Loucy (cell line): ENCODE measurements around the gene MACO1.

Source experiments
- H2AFZ ChIP-seq: fragments of 200-600 bp; sonication (generic); 2 replicates; pipeline ENCODE4 v1.6.0; 2016; ENCODE audit warnings: antibody characterized with exemption, mild to moderate bottlenecking, low read length, moderate library complexity
- H3F3A ChIP-seq: fragments of 200-600 bp; 2 replicates; pipeline ENCODE4 v1.6.0; 2016; ENCODE audit warnings: antibody characterized with exemption, low read depth, mild to moderate bottlenecking
- H3K27me3 ChIP-seq: fragments of 200-600 bp; sonication (generic); 2 replicates; pipeline ENCODE4 v1.6.1; 2014; ENCODE audit warnings: low read length, mild to moderate bottlenecking; ENCODE audit not compliant: insufficient read depth, poor library complexity, severe bottlenecking
- H3K36me3 ChIP-seq: fragments of 200-600 bp; sonication (generic); 2 replicates; pipeline ENCODE4 v1.6.1; 2016; ENCODE audit warnings: low read length; ENCODE audit not compliant: insufficient read depth
- H3K4me1 ChIP-seq: fragments of 200-600 bp; sonication (generic); 2 replicates; pipeline ENCODE4 v1.5.1; 2014; ENCODE audit warnings: low read length, mild to moderate bottlenecking; ENCODE audit not compliant: insufficient read depth, poor library complexity, severe bottlenecking
- H3K4me2 ChIP-seq: fragments of 200-600 bp; sonication (generic); 2 replicates; pipeline ENCODE4 v1.6.0; 2014; ENCODE audit warnings: antibody characterized with exemption, low read length, low read depth, mild to moderate bottlenecking; ENCODE audit not compliant: poor library complexity, severe bottlenecking
- H3K4me3 ChIP-seq: fragments of 200-600 bp; sonication (generic); 2 replicates; pipeline ENCODE4 v1.5.1; 2014; ENCODE audit warnings: low read length, mild to moderate bottlenecking, mixed read lengths; ENCODE audit not compliant: poor library complexity, severe bottlenecking
- H3K79me2 ChIP-seq: fragments of 200-600 bp; sonication (generic); 2 replicates; pipeline ENCODE4 v1.6.1; 2014; ENCODE audit warnings: low read length; ENCODE audit not compliant: insufficient read depth
- H3K9ac ChIP-seq: fragments of 200-600 bp; sonication (generic); 2 replicates; pipeline ENCODE4 v1.6.0; 2014; ENCODE audit warnings: mild to moderate bottlenecking, low read depth, low read length, moderate library complexity; ENCODE audit not compliant: poor library complexity, severe bottlenecking
- H3K9me2 ChIP-seq: fragments of 200-600 bp; sonication (generic); replicated peaks from 2 replicates; pipeline ENCODE4 v1.6.1; 2016; ENCODE audit warnings: low read depth, low read length, mixed read lengths
- H3K9me3 ChIP-seq: fragments of 200-600 bp; sonication (generic); 2 replicates; pipeline ENCODE4 v1.6.1; 2014; ENCODE audit warnings: mild to moderate bottlenecking, antibody characterized with exemption, low read length, low read depth; ENCODE audit not compliant: insufficient read depth
- H4K20me1 ChIP-seq: fragments of 200-600 bp; sonication (generic); 2 replicates; pipeline ENCODE4 v1.6.0; 2014; ENCODE audit warnings: antibody characterized with exemption, low read length, mild to moderate bottlenecking; ENCODE audit not compliant: insufficient read depth, poor library complexity, severe bottlenecking
- EZH2phosphoT487 ChIP-seq: fragments of 200-600 bp; IDR thresholded peaks from 2 replicates; pipeline ENCODE4 v1.6.1; 2018; ENCODE audit warnings: antibody characterized with exemption, mild to moderate bottlenecking, moderate library complexity, borderline replicate concordance
- TF ChIP-seq, protein P1 (sequence below): fragments of 200-600 bp; sonication (generic); conservative IDR thresholded peaks from 2 replicates; pipeline ENCODE4 v1.5.1; 2014; ENCODE audit warnings: mild to moderate bottlenecking, antibody characterized with exemption, low read length

MACO1 gene

DNA sequence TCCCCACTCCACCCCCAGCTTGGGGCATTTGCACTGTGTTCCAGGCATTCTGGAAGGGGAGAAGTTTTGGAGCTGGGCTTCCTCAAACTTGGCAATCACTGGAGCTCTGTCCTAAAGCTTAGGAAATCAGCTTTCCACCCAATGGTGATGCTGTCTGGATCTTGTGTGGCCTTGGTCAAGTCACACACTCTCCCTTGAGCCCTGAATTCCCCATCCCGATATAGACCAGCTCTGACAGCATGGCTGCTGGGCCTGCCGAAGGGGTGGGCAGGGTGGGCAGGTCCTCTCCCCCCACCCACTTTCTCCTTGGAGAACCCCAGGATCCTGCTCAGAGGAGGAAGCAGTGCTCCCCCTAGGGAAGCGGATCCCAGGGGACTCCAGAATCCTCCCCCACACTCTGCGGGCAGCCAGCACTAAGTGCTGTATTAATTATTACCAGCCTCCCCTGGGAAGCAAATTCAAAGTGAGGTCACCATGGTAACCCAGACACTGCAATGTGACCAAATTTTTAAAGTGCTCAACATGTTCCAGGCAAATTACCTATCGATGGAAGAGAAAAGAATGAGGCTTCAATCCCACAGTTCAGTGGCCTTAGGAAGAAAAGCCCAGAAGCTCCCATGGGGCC is 91.4 kb downstream of the MACO1 start:
- Histone ChIP-seq H3K4me3 (no peak overlapping the region), H3K9ac (no peak overlapping the region), H3K9me2 (no peaks in the 10 kb centered on the region), H3K27me3 (no peaks in the 10 kb centered on the region), H3K36me3 (no peaks in the 10 kb centered on the region), H3K4me2 (no peak overlapping the region), H4K20me1 (no peaks in the 10 kb centered on the region), H3K9me3 (no peaks in the 10 kb centered on the region), H3K79me2 (no peaks in the 10 kb centered on the region), H2AFZ (no peak overlapping the region), H3F3A (no peaks in the 10 kb centered on the region), H3K4me1 (no peaks in the 10 kb centered on the region)
- TF ChIP-seq, protein P1, sequence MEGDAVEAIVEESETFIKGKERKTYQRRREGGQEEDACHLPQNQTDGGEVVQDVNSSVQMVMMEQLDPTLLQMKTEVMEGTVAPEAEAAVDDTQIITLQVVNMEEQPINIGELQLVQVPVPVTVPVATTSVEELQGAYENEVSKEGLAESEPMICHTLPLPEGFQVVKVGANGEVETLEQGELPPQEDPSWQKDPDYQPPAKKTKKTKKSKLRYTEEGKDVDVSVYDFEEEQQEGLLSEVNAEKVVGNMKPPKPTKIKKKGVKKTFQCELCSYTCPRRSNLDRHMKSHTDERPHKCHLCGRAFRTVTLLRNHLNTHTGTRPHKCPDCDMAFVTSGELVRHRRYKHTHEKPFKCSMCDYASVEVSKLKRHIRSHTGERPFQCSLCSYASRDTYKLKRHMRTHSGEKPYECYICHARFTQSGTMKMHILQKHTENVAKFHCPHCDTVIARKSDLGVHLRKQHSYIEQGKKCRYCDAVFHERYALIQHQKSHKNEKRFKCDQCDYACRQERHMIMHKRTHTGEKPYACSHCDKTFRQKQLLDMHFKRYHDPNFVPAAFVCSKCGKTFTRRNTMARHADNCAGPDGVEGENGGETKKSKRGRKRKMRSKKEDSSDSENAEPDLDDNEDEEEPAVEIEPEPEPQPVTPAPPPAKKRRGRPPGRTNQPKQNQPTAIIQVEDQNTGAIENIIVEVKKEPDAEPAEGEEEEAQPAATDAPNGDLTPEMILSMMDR: no peak
- TF ChIP-seq EZH2phosphoT487: no peak

DNA sequence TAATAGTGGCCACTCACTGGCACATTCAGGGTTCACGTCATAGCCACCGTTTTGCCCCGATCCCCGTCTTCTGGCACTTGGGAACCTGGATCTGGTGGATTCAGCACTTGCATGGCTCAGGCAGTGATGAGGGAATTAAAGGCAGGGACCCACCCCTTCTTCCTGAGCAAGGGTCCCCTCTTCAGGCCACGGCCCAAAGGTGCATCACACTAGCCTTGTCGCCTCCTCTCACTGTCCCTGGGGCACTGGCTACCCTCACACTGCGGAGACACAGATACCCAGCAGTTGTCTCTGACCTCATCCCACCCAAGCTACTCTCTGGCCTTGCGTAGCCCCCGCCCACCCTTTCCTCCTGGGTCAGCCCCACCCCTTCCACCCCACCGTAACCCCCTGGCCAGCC is 92.8 kb downstream of the MACO1 start:
- no peak overlapping the region for H3K4me2 ChIP-seq
- H4K20me1 ChIP-seq: no peaks in the 10 kb centered on the region
- H3K4me1 ChIP-seq: no peaks in the 10 kb centered on the region
- no peaks in the 10 kb centered on the region for H3F3A ChIP-seq
- TF ChIP-seq, protein P1: peak; percentile 68
- TF ChIP-seq EZH2phosphoT487: no peak
- H3K9me2 ChIP-seq: no peaks in the 10 kb centered on the region
- H3K79me2 ChIP-seq: no peaks in the 10 kb centered on the region
- no peak overlapping the region for H3K4me3 ChIP-seq
- no peaks in the 10 kb centered on the region for H3K27me3 ChIP-seq
- H3K36me3 ChIP-seq: no peaks in the 10 kb centered on the region
- no peaks in the 10 kb centered on the region for H3K9me3 ChIP-seq
- no peak overlapping the region for H2AFZ ChIP-seq
- no peak overlapping the region for H3K9ac ChIP-seq

GRCh38 chr1:25524568-25525360 is 94.1 kb downstream of the MACO1 start:
- Histone ChIP-seq H3K27me3 (no peaks in the 10 kb centered on the region), H3K4me2 (no peak overlapping the region), H4K20me1 (no peaks in the 10 kb centered on the region), H3K79me2 (no peaks in the 10 kb centered on the region), H3K9me3 (no peaks in the 10 kb centered on the region), H2AFZ (no peak overlapping the region), H3K4me1 (no peaks in the 10 kb centered on the region), H3K9ac (no peak overlapping the region), H3F3A (no peaks in the 10 kb centered on the region), H3K36me3 (no peaks in the 10 kb centered on the region), H3K4me3 (no peak overlapping the region), H3K9me2 (no peaks in the 10 kb centered on the region)
- TF ChIP-seq, protein P1: no peak
- TF ChIP-seq EZH2phosphoT487: no peak
